ENCODE data around the gene NUDT7.

- TF ChIP-seq POLR2A (IDR thresholded peaks at IDR 0.05; ENCODE audit: low read depth), result no peak
- TF ChIP-seq CTCF (IDR thresholded peaks at IDR 0.05), result no peak
- TF ChIP-seq EP300 (IDR thresholded peaks at IDR 0.05), result no peak
These were observed 16.6 kb downstream of the NUDT7 start for GRCh38 chr16:77738706-77739558.

Data from esophagus muscularis mucosa (tissue), 4 donors.